GM12878 (cell line): Measurements from ENCODE around the gene MGAT3.

Experiments used
- BRCA1 ChIP-seq: IDR thresholded peaks from 2 replicates; pipeline ENCODE4 v1.6.1; 2011; ENCODE audit warnings: low read depth, low read length, improper control_type of control experiment
- EP300 ChIP-seq, 2 experiments: fragments of 150-350 bp in 1 of 2; IDR thresholded peaks; 2 replicates each; pipeline ENCODE4 v1.6.1; 2011 to 2012; ENCODE audit warnings: low read depth in 2 of 2, low read length in 2 of 2, borderline replicate concordance in 1 of 2, improper control_type of control experiment in 1 of 2, inconsistent platforms in 1 of 2; ENCODE audit not compliant: control insufficient read depth in 1 of 2
- EZH2 ChIP-seq: IDR thresholded peaks from 2 replicates; pipeline ENCODE4 v1.6.1; 2012; ENCODE audit warnings: low read depth, mild to moderate bottlenecking, control low read depth, inconsistent platforms, low read length, borderline replicate concordance; ENCODE audit not compliant: control insufficient read depth
- HDAC6 ChIP-seq: fragments of 200-600 bp; sonication (generic); IDR thresholded peaks from one replicate; pipeline ENCODE4 v1.8.0; 2017; ENCODE audit warnings: antibody characterized with exemption; ENCODE audit not compliant: unreplicated experiment
- JUNB ChIP-seq: IDR thresholded peaks from 2 replicates; pipeline ENCODE4 v1.6.1; 2016; ENCODE audit warnings: antibody characterized with exemption, mild to moderate bottlenecking
- POLR2A ChIP-seq: IDR thresholded peaks from 2 replicates; pipeline ENCODE4 v1.6.1; 2011; ENCODE audit warnings: low read depth, mild to moderate bottlenecking, low read length
- POLR2AphosphoS2 ChIP-seq: IDR thresholded peaks from 2 replicates; pipeline ENCODE4 v1.6.1; 2011; ENCODE audit warnings: low read depth, mild to moderate bottlenecking, low read length, improper control_type of control experiment, moderate library complexity
- RAD51 ChIP-seq: fragments of 450-650 bp; IDR thresholded peaks from 2 replicates; pipeline ENCODE4 v1.6.1; 2016; ENCODE audit warnings: moderate library complexity, mild to moderate bottlenecking, inconsistent platforms
- TAF1 ChIP-seq: IDR thresholded peaks from 2 replicates; pipeline ENCODE4 v1.6.1; 2011; ENCODE audit warnings: mild to moderate bottlenecking, low read depth, low read length, borderline replicate concordance
- TF ChIP-seq, protein P1 (sequence below): IDR thresholded peaks from 2 replicates; pipeline ENCODE4 v1.6.1; 2011; ENCODE audit warnings: borderline replicate concordance, low read depth, mild to moderate bottlenecking, moderate library complexity, mixed read lengths, low read length; ENCODE audit not compliant: insufficient read depth; ENCODE audit errors: extremely low read length
- TF ChIP-seq, protein P2 (sequence below): fragments of 450-650 bp; IDR thresholded peaks from 2 replicates; pipeline ENCODE4 v1.6.1; 2017; ENCODE audit warnings: mild to moderate bottlenecking, low read depth, inconsistent platforms; ENCODE audit not compliant: poor library complexity, severe bottlenecking
- TF ChIP-seq, protein P3 (sequence below): IDR thresholded peaks from 2 replicates; pipeline ENCODE4 v1.6.1; 2012; ENCODE audit warnings: low read depth, low read length, improper control_type of control experiment
- TF ChIP-seq, protein P4 (sequence below), 3 experiments: IDR thresholded peaks in 2 of 3; conservative IDR thresholded peaks in 1 of 3; 2 replicates each; pipeline ENCODE4 v1.5.1; 2011; ENCODE audit warnings: low read depth in 3 of 3, low read length in 3 of 3, mild to moderate bottlenecking in 3 of 3, control low read depth in 2 of 3, moderate library complexity in 2 of 3, inconsistent platforms in 1 of 3, mixed read lengths in 1 of 3; ENCODE audit not compliant: control insufficient read depth in 2 of 3, insufficient read depth in 1 of 3; ENCODE audit errors: extremely low read depth in 1 of 3
- TF ChIP-seq, protein P5 (sequence below): fragments of 450-650 bp; formaldehyde crosslinking; IDR thresholded peaks from 2 replicates; pipeline ENCODE4 v1.4.0; 2020; ENCODE audit warnings: mild to moderate bottlenecking, moderate library complexity

DNA sequence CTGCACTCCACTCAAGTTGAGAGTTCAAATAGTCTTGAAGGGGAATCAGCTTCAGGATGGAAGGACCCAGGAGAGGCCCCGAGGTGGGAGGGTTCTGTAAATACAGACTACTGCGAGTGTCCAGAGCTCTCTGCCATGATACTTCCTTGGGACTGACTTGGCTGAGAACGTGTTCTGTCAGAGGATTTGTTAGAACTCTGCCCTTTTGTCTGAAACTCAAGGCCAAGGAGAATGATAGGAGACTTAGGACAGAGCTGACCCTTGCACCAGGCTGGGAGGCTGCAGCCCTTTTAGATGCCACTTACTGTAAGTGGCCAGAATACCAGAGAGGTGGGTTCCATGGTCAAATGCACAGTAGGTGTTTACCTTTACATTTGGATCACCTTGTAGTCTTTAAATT, 60.7 kb downstream of the MGAT3 start:
- TF ChIP-seq, protein P1, sequence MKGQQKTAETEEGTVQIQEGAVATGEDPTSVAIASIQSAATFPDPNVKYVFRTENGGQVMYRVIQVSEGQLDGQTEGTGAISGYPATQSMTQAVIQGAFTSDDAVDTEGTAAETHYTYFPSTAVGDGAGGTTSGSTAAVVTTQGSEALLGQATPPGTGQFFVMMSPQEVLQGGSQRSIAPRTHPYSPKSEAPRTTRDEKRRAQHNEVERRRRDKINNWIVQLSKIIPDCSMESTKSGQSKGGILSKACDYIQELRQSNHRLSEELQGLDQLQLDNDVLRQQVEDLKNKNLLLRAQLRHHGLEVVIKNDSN, result no peak
- TF ChIP-seq, protein P2, sequence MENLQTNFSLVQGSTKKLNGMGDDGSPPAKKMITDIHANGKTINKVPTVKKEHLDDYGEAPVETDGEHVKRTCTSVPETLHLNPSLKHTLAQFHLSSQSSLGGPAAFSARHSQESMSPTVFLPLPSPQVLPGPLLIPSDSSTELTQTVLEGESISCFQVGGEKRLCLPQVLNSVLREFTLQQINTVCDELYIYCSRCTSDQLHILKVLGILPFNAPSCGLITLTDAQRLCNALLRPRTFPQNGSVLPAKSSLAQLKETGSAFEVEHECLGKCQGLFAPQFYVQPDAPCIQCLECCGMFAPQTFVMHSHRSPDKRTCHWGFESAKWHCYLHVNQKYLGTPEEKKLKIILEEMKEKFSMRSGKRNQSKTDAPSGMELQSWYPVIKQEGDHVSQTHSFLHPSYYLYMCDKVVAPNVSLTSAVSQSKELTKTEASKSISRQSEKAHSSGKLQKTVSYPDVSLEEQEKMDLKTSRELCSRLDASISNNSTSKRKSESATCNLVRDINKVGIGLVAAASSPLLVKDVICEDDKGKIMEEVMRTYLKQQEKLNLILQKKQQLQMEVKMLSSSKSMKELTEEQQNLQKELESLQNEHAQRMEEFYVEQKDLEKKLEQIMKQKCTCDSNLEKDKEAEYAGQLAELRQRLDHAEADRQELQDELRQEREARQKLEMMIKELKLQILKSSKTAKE, result no peak
- TF ChIP-seq, protein P3, sequence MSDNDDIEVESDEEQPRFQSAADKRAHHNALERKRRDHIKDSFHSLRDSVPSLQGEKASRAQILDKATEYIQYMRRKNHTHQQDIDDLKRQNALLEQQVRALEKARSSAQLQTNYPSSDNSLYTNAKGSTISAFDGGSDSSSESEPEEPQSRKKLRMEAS, result no peak
- TF ChIP-seq POLR2AphosphoS2, result no peak
- TF ChIP-seq, protein P4, sequence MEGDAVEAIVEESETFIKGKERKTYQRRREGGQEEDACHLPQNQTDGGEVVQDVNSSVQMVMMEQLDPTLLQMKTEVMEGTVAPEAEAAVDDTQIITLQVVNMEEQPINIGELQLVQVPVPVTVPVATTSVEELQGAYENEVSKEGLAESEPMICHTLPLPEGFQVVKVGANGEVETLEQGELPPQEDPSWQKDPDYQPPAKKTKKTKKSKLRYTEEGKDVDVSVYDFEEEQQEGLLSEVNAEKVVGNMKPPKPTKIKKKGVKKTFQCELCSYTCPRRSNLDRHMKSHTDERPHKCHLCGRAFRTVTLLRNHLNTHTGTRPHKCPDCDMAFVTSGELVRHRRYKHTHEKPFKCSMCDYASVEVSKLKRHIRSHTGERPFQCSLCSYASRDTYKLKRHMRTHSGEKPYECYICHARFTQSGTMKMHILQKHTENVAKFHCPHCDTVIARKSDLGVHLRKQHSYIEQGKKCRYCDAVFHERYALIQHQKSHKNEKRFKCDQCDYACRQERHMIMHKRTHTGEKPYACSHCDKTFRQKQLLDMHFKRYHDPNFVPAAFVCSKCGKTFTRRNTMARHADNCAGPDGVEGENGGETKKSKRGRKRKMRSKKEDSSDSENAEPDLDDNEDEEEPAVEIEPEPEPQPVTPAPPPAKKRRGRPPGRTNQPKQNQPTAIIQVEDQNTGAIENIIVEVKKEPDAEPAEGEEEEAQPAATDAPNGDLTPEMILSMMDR (IDR thresholded peaks at IDR 0.05 in 2 of 3, conservative IDR thresholded peaks at IDR 0.05 in 1 of 3; ENCODE audit: control insufficient read depth in 2 of 3, extremely low read depth in 1 of 3, insufficient read depth in 1 of 3, low read depth in 3 of 3, low read length in 3 of 3), result no peak
- TF ChIP-seq EZH2, result no peak
- no peak for TF ChIP-seq JUNB
- TF ChIP-seq, protein P5, sequence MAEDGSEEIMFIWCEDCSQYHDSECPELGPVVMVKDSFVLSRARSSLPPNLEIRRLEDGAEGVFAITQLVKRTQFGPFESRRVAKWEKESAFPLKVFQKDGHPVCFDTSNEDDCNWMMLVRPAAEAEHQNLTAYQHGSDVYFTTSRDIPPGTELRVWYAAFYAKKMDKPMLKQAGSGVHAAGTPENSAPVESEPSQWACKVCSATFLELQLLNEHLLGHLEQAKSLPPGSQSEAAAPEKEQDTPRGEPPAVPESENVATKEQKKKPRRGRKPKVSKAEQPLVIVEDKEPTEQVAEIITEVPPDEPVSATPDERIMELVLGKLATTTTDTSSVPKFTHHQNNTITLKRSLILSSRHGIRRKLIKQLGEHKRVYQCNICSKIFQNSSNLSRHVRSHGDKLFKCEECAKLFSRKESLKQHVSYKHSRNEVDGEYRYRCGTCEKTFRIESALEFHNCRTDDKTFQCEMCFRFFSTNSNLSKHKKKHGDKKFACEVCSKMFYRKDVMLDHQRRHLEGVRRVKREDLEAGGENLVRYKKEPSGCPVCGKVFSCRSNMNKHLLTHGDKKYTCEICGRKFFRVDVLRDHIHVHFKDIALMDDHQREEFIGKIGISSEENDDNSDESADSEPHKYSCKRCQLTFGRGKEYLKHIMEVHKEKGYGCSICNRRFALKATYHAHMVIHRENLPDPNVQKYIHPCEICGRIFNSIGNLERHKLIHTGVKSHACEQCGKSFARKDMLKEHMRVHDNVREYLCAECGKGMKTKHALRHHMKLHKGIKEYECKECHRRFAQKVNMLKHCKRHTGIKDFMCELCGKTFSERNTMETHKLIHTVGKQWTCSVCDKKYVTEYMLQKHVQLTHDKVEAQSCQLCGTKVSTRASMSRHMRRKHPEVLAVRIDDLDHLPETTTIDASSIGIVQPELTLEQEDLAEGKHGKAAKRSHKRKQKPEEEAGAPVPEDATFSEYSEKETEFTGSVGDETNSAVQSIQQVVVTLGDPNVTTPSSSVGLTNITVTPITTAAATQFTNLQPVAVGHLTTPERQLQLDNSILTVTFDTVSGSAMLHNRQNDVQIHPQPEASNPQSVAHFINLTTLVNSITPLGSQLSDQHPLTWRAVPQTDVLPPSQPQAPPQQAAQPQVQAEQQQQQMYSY (CRISPR knock-in tag), result no peak
- no peak; the same call in 1 of the 2 replicates for TF ChIP-seq POLR2A
- TF ChIP-seq BRCA1, result no peak
- no peak for TF ChIP-seq HDAC6
- TF ChIP-seq TAF1, result no peak
- no peak for TF ChIP-seq EP300 (IDR thresholded peaks at IDR 0.05; ENCODE audit: borderline replicate concordance in 1 of 2, control insufficient read depth in 1 of 2, low read depth in 2 of 2, low read length in 2 of 2)
- no peak for TF ChIP-seq RAD51
